Prostate gland (tissue), 1 donor: ENCODE results near the gene SLC6A16.

Experiments
- POLR2A ChIP-seq: fragments of 450-650 bp; IDR thresholded peaks from one replicate; pipeline ENCODE4 v1.6.1; 2016; ENCODE audit warnings: antibody characterized with exemption, mild to moderate bottlenecking
- POLR2AphosphoS5 ChIP-seq: sonication (generic); formaldehyde crosslinking; IDR thresholded peaks from one replicate; pipeline ENCODE4 v1.6.1; 2017; ENCODE audit warnings: antibody characterized with exemption

DNA sequence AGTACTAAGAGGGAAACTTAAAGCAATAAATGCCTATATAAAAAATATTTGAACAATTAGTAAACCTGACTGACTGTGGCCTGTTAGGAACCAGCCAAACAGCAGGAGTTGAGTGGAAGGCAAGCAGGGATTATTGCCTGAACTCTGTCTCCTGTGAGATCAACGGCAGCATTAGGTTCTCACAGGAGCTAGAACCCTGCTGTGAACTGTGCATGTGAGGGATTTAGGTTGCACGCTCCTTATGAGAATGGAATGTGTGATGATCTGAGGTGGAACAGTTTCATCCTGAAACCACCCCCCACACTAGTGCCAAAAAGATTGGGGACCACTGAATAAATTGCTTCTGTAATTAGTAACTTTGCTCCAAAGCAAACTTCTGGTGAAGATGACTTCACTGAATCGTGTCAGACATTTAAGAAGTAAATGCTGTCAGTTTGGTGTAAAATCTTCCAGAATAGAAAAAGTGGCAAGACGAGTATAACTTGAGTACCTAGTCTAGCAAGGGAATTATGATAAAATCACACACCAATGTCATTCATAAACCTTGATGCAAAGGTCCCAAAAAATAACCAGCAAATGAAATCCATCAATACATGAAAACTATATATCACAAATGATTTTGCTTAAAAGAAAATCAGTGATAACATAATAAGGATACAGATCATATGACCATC lies 53.8 kb downstream of the SLC6A16 start:
- TF ChIP-seq POLR2AphosphoS5 = no peak
- TF ChIP-seq POLR2A = no peak
